ENCODE measurements around the gene GRPEL1.

GRCh38 chr4:7052923-7053715, 14.7 kb downstream of the GRPEL1 start:
- TF ChIP-seq EZH2 (IDR thresholded peaks at IDR 0.05) (no peak), CTCF (IDR thresholded peaks at IDR 0.05 in 2 of 3, conservative IDR thresholded peaks at IDR 0.05 in 1 of 3; ENCODE audit: borderline replicate concordance in 1 of 3, insufficient read depth in 1 of 3, low read depth in 2 of 3, low read length in 2 of 3) (no peak), POLR2AphosphoS5 (IDR thresholded peaks at IDR 0.05; ENCODE audit: low read depth, low read length) (no peak), RAD21 (IDR thresholded peaks at IDR 0.05; ENCODE audit: low read depth) (no peak), POLR2A (IDR thresholded peaks at IDR 0.05; ENCODE audit: borderline replicate concordance, extremely low read depth, insufficient read depth, insufficient read length) (no peak), ELF1 (IDR thresholded peaks at IDR 0.05; ENCODE audit: borderline replicate concordance, low read depth) (no peak), ZFX (IDR thresholded peaks at IDR 0.05) (no peak), MAX (IDR thresholded peaks at IDR 0.05) (no peak)

All from HCT116 (cell line).